GM18870 (cell line): ENCODE measurements around the gene NAGS.
"Not testable (repeated sequence)": the region's sequence is repeated elsewhere in the genome, so short reads cannot be mapped to it uniquely, and the experiment has no call there.

ENCODE experiments used
- ATAC-seq: cut with Tn5 transposase; IDR thresholded peaks from one replicate; pipeline ENCODE4 v1.9.1; 2021; ENCODE audit warnings: moderate library complexity; ENCODE audit not compliant: unreplicated experiment

The NAGS gene

DNA sequence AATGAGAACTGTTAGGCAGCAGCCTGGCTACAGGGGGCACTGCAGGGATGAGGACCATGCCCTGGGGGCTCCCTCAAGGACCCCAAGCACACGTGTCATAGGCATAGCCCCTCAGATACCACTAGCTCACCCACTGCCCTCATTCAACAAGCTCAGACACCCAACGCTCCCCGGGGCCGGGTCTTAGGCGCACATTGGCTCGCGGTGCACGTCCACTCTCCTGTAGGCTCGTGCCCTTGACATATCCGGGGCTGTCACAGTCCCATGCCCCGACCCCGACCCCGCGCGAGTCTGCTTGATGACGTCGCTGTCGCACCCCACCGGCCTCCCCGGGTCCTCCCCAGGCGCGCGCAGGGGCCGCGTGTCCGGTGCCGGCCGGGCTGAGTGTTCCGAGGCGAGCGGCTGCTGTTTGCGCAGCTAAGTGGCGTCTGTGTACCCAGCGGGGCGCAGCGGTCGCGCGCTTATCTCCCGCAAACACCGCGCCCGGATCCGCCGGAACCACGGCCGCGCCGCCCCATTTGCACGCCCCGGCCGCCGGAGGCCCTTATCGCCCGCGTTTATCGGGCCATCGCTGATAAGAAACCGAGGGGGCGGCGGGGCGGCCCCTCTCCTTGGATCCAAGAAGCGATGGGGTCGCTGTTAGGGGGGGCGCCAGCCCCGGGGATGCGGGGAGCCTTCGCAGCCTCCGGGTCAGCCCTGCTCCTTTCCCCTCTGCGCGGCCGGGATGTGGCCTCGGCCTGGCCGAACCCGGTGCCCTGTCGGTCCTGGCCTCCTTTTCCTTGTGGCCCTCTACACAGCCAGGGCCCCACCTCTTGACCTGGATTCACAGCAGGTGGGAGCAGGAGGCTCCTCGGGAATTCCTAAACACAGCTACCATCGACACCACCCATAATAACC lies 20.7 kb upstream of the NAGS start:
- no peak for ATAC-seq

DNA sequence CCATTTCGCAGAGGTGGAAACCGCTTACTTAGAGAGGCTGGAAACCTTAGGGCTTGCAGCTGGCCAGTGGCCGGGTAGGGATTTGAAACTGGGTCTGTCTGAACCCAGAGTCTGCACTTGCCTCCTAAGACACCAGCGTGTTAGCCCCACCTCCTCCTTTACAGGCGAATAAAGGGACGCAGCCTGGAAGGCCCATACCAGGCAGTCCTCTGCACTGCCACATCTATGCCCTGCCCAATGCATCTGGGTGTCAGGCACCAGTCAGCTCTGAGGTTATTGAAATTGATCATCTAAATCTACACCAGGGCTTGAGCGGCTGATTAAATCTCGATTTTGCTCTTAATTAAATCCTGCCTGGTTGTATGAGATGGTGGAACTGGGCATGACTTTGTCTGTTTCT lies 19.9 kb upstream of the NAGS start:
- ATAC-seq: no peak

DNA sequence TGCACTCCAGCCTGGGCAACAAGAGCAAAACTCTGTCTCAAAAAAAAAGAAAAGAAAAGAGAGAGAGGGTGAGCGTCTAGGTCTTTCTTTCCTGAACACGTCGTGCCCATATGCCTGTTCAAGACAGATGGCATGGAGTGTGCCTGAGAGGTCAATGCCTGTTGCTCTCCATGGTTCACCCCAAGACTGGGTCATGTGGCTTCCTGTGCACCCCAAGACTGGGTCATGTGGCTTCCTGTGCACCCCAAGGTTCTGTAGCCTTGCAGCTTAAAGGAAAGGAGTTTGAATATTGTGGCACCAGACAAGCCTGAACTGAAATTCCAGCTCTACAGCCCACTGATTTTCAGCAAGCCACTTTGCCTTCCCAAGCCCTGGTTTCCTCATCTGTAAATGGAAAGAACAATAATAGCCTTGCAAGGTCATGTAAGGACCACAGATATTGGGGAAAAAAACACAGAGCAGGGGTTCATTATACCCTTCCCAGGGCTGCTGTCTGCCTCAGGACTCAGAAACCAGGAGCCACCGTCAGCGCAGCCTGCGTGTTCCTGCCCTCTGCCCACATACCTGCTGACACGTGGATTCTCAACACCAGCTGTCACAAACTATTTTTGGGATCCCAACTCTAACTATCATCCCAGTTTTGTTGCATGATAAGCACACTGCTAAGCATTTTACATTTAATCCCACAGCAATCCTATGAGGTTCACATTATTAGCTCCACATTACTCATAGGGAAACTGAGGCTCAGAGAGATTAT lies 18.0 kb upstream of the NAGS start:
- ATAC-seq: no peak

DNA sequence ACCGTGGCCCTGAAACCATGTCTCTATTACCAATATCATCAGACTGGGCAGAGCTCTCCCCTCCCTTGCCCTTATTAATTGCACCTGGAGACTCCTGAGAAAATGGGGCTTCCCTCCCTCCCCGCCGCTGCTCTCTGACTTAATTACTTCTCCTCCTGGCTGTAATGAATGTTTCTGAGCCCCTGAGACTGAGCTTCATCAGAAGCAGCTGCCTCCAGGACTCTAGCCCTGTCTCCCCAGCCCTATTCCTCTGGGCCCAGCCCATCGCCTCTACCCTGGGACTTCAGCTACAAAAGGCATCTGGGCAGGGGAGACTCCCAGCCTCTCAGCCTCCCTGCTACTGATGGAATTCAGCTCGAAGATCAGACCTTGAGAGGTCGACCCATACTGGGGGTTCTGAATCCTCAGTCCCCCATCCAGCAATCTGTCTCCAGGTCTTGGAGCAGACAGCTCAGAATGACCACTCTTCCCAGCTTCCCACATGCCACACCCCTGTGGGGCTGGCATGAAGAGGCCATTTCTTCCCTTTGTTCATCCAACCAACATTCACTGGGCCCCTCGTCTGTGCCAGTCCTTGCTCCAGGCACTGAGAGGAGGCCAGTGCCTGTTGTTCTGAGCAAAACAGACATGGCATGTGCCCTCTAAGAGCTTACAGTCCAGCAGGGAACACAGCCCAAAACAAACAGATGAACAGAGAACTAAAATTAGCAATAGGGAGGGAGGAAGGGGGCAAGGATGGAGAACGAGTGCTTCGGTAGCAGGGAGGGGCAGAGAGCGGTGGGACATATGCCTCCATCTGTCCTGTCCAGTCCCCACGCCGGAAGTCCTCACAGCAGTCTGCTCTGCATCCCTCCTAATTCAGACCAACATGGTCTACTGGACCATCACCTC lies 17.0 kb upstream of the NAGS start:
- ATAC-seq: no peak

DNA sequence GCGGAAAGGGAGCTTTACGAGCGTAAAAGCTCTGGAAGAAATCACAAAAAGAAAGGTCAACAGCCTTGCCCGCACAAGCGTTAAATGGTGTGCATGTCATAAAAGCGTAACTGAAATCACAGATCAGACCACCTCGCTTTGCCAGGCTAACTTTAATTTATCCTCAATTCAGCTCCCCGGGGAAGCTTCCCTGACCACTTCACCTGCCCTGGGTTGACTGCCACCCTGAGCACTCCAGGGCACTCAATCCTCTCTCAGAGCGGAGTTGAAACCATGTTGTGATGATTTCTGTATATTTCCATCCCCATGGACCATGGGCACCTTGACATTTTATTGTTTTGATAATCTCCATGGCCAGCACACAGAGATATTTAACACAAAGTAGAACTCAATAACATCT lies 16.1 kb upstream of the NAGS start:
- no peak for ATAC-seq

DNA sequence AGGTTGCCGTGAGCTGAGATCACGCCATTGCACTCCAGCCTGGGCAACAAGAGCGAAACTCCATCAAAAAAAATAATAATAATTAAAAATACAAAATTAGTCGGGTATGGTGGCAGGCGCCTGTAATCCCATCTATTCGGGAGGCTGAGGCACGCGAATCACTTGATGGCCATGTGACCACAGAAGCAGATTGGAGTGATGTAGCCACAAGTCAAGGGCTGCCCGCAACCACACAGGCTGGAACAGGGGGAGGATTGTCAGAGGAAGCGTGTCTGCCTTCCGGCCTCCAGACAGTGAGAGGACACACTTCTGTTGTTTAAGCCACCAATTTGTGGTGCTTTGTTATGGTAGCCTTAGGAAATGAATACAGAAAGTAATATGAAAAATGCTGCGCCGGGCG lies 11.8 kb upstream of the NAGS start:
- ATAC-seq: no peak

DNA sequence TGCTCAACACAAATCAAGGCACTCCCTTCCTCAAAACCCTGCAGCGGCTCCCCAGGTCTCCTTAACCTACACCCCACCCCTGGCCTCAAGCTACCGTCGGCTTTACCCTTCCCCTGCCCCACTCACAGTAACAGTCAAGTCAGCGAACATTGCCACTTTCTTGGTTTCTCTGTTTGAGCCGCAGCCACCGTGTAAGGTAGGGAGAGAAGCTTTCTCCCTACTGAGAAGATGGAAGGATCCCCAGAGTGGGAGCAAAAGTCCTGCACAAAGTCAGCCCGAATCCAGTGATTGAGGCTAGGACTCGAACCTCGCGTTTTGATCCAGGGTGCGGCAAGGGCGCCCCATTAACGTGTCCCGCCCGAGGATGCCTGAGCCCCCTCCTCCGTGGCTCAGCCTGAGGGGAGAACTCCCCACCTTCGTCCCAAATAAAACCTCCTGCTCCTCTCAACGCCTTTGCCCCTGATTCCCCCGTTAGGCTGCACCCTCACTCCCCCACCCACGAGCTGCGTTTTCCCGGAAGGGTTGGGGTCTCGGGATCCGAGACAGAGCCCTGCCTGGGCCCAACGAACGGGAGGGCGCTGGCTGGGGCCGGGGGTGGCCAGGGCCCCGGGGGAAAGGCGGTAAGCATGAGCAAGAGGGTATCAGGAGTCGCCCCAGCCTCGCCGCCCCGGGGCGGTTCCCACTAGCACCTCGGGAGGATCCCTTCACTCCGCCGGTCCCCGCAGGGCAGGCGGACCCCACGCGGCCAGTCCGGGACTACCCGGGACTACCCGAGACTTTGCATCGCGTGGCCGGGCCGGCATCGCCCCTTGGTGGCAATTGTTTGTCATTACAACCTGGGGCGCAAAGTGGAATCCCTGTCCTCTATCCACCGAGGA lies 9.9 kb upstream of the NAGS start:
- ATAC-seq: no peak

DNA sequence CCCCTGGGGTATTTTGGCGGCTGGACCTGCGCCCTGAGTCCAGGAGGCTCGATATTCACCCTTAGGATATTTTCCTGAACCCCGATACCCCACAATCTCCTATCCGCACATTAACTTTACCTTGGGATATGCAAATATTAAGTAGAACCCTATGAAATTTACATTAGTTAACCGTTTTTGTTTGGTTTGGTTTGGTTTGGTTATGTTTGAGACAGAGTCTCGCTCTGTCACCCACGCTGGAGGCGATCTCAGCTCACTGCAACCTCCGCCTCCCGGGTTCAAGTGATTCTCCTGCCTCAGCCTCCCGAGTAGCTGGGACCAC lies 9.3 kb upstream of the NAGS start:
- ATAC-seq: no peak

DNA sequence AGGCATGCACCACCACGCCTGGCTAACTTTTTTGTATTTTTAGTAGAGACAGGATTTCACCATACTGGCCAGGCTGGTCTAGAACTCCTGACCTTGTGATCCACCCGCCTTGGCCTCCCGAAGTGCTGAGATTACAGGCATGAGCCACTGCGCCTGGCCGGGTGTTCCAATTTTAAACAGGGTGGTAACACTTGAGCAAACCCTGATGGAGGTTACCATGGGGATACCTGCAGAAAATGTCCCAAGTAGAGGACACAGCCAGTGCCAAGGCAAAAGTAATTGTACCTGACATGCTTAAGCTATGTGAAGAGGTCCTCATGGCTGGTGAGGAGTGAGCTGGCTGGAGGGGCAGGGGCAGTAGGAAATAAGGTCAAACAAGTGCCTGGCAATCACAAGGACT lies 7.2 kb upstream of the NAGS start:
- ATAC-seq: not testable (repeated sequence)

DNA sequence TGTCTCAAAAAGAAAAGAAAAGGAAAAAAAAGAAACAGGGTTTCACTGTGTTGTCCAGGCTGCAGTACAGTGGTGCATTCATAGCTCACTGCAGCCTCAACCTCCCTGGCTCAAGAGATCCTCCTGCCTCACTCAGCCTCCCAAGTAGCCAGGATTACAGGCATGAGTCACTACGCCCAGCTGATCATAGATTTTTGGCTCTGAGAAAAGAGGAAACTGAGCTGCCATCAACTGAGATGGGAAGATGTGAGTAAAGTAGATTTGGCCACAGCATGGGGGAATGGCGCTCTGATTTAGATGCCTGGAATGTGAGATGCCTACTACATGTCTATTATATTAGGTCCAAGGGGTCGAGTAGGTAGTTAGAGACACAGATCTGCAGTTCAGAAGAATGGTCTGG lies 5.9 kb upstream of the NAGS start:
- no peak for ATAC-seq

DNA sequence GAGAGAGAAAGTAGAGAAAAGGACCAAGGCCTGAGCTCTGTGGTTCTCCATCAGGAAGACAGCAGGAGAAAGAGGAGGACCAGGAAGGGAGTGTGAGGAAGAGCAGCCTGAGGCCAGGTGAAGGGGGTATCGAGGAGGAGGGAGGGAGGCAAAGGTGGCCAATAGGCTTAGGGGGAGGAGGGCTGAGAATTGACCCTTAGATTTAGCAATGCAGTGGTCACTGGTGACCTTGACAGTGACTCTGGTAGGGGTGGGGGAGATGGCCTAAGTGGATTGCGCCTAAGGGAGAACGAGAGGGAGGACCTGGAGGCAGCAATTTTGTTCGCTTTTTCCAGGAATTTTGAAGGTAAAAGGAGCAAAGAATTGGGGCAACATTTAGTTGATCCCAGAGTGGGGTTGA lies 5.4 kb upstream of the NAGS start:
- ATAC-seq: no peak

DNA sequence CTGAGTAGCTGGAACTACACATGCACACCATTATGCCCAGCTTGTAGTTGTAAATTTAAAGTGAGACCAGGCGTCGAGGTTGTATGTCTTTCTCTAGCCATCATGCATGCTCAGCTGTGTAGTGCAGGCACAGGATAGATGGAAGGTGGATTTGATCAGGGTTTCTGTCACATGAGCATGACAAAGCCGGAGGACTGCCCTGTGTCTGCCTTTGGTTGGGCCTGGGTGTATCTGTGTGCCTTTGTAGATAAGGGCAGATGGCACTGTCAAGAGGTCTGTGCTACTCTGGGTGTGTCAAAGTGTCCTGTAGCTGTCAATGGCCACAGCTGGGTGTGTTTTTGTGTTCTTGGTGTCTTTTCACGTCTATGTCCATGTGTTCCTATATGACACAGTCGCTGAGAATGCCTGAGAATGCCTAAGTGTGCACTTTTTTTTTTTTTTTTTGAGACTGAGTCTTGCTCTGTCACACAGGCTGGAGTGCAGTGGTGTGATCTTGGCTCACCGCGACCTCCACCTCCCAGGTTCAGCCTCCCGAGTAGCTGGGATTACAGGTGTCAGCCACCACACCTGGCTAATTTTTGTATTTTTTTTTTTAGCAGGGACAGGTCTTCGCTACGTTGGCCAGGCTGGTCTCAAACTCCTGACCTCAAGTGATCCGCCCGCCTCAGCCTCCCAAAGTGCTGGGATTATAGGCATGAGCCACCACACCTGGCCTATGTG lies 4.1 kb upstream of the NAGS start:
- ATAC-seq: no peak

DNA sequence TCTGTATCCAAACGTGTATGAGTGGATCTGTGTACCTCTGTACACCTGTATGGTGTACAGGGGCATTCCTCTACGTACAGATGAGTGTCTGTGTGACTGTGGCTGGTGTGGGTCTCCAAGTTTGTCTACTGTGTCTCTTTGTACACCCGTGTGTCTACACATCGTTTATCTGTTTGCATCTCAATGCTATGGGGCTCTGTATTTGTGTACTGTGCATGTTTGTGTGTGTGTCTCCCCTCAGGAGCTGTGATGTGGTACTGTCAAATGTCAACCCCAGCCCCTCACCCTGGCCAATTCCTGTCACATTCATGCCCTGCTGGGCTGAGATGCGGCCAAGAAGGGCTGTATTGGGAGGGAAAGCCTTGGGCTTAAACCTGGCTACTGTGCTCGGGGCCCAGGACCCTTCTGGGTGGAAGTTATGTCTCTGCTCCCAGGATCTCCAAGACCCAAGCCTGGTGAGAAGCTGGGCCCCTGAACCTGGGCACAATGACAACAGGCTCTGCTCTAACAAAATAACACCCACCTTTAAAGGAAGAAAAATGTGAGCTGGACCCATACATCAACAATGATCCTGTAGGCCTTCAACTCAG lies 3.5 kb upstream of the NAGS start:
- no peak for ATAC-seq

DNA sequence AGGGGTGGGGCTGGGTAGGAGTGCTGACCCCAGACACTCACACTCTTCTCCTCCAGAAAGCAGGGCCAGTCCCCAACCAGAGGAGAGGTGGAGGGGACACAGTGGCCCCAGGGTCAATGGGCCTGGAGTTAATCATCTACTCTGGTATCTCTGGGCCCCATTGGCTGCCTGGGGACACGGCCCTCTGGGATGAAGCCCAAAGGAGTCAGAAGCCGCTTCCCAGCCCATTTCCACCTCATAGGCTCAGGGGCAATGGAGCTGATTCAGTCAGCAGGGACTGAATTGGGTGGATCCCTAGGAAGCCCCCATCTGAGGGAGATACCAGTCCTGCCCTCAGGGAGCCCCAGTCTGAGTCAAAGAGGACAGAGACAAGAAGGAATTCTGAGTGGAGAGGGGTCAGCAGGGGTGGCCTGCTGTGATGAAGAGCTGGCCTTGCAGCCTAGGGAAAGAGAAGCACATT lies 2.9 kb upstream of the NAGS start:
- no peak for ATAC-seq

DNA sequence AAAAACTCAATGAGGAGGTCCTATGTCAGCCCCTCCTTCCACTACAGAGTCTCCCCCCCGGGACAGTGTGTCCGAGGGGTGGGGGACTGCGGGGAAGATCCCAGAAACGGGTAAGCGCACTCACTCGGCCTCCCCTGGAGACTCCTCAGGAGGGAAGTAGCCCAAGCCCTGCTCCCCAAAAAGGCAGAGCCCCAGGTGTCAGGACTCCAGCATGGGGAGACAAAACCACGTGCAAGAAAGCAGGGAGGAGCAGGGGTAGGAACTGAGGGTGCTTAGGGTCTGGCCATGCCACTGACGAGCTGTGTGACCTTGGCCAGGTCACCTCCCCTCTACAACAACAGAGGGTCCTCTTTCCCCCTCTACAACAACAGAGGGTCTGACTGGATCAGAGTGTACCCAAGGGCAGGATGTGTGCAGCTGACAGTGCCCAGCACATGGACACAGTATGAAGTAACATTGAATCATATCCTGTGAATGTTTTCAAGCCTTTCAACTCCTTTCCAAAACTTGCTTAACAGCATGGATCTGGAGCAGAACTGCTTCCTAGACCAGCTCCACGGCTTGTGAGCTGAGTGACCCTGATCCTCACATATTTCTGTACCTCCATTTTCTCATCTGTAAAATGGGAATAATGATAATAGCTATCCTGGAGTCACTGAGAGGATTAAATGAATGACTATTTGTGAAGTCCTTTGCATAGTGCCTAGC lies 2.1 kb upstream of the NAGS start:
- no peak for ATAC-seq

DNA sequence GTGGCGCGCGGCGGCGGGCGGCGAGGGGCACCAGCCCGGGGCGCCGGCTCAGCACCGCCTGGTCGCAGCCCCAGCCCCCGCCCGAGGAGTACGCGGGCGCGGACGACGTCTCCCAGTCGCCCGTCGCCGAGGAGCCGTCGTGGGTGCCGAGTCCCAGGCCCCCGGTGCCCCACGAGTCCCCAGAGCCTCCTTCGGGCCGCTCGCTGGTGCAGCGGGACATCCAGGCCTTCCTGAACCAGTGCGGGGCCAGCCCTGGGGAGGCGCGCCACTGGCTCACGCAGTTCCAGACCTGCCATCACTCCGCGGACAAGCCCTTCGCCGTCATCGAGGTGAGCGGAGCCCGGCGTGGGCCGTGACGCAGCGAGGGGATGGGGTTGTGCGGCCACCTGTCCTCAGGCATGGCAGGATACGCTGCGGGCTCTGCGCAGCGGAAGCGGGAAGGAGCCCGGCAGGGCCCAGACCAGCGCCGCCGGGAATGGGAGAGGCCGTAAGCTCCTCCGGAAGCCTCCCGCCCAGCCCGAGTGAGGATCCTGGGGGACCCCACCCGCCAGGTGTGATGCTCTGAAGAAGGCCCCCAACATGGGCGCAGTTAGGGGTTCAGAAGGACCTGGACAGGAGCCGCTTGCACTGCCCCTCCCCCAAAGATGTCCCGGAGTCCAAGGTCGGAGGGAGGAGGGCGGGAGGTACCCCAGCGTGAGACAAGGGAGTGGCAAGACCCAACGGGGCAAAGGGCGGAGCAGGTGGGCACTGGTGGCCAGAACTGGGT lies 522 bp downstream of the NAGS start:
- ATAC-seq: no peak

DNA sequence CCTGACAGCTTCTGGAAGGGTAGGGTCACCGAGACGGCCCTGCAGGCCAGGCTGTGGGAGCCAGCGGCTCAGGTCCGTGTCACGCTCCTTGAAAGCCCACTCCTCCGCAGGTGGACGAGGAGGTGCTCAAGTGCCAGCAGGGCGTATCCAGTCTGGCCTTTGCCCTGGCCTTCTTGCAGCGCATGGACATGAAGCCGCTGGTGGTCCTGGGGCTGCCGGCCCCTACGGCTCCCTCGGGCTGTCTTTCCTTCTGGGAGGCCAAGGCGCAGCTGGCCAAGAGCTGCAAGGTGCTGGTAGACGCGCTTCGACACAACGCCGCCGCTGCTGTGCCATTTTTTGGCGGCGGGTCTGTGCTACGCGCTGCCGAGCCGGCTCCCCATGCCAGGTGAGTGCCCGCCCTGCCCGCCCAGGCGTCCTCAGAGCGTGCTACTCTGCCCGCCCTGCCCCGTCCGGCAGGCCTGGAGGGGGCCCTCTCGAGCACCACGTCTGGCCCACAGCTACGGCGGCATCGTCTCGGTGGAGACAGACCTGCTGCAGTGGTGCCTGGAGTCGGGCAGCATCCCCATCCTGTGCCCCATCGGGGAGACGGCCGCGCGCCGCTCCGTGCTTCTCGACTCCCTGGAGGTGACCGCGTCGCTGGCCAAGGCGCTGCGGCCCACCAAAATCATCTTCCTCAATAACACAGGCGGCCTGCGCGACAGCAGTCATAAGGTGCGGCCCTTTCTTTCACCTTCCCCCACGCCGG lies 1.3 kb downstream of the NAGS start:
- no peak for ATAC-seq

DNA sequence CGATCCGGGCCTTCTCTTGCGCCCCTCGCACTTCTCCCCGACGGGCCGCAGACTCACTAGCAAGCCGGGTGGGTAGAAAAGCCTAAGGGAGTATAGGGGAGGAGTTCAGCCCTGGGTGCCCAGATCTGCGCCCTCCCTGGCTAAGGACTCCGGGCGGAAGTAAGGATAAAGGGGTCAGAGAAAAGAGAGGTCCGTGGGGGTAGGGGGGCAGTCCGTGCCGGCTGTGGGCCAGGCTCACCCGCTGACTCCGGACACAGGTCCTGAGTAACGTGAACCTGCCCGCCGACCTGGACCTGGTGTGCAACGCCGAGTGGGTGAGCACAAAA lies 1.8 kb downstream of the NAGS start:
- no peak for ATAC-seq
